ENCODE data around the gene SYCE3.

DNA sequence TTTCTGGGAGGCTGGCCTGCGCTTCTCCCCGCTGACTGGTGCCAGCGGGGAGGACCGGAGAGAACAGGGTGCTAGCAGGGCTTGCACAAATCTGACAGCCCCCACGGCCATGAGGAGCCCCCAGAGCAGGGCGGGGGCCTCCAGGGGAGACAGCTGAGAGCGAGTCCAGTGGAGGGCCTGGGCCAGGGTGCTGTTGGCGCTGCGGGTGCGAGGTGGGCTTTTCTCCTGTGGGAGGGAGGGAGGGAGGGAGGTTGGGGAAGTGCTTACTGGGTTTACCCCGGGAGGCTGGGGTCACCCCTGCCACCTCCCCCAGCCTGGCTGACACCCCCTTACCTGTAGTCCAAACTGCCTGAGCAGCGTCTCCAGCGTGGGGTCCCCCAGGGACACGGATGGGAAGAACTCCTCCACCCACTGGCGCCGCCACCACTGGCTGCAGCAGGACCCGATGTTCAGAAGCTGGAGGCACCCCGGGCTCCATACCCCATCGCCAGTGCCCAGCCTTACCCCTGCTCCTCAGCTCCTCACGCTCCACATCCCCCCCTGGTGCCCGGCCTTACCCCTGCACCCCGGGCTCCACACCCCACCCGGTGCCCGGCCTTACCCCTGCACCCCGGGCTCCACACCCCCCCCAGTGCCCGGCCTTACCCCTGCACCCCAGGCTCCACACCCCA, 59.1 kb downstream of the SYCE3 start:
- TF ChIP-seq YY1 (IDR thresholded peaks at IDR 0.05; ENCODE audit: borderline replicate concordance in 1 of 3, control insufficient read depth in 1 of 3, extremely low read depth in 1 of 3, insufficient read depth in 3 of 3, insufficient read length in 1 of 3, insufficient replicate concordance in 2 of 3, low read depth in 1 of 3, low read length in 2 of 3) (no peak), POLR2A (conservative IDR thresholded peaks at IDR 0.05) (no peak), ARID2 (IDR thresholded peaks at IDR 0.05) (no peak), NR2C2 (CRISPR knock-in tag; IDR thresholded peaks at IDR 0.05) (no peak), NR2C2 (tag; IDR thresholded peaks at IDR 0.05) (no peak)
- TF ChIP-seq, protein P1, sequence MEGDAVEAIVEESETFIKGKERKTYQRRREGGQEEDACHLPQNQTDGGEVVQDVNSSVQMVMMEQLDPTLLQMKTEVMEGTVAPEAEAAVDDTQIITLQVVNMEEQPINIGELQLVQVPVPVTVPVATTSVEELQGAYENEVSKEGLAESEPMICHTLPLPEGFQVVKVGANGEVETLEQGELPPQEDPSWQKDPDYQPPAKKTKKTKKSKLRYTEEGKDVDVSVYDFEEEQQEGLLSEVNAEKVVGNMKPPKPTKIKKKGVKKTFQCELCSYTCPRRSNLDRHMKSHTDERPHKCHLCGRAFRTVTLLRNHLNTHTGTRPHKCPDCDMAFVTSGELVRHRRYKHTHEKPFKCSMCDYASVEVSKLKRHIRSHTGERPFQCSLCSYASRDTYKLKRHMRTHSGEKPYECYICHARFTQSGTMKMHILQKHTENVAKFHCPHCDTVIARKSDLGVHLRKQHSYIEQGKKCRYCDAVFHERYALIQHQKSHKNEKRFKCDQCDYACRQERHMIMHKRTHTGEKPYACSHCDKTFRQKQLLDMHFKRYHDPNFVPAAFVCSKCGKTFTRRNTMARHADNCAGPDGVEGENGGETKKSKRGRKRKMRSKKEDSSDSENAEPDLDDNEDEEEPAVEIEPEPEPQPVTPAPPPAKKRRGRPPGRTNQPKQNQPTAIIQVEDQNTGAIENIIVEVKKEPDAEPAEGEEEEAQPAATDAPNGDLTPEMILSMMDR (IDR thresholded peaks at IDR 0.05 in 2 of 3, conservative IDR thresholded peaks at IDR 0.05 in 1 of 3; ENCODE audit: insufficient read depth in 2 of 3, low read depth in 1 of 3, low read length in 3 of 3): no peak
- TF ChIP-seq, protein P2, sequence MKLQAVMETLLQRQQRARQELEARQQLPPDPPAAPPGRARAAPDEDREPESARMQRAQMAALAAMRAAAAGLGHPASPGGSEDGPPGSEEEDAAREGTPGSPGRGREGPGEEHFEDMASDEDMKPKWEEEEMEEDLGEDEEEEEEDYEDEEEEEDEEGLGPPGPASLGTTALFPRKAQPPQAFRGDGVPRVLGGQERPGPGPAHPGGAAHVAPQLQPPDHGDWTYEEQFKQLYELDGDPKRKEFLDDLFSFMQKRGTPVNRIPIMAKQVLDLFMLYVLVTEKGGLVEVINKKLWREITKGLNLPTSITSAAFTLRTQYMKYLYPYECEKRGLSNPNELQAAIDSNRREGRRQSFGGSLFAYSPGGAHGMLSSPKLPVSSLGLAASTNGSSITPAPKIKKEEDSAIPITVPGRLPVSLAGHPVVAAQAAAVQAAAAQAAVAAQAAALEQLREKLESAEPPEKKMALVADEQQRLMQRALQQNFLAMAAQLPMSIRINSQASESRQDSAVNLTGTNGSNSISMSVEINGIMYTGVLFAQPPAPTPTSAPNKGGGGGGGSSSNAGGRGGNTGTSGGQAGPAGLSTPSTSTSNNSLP (IDR thresholded peaks at IDR 0.05; ENCODE audit: borderline replicate concordance, low read depth, low read length): no peak

Measured in K562 (cell line).